Measurements from ENCODE around the gene SNAP91. TPM values are rescaled to one million over a fixed set of nuclear protein-coding genes. Genes with fewer than 3 reads are reported as not detected.
A peak's percentile ranks its signal among the peaks of the same experiment; 100 is the strongest.
"Not testable (repeated sequence)": the region's sequence is repeated elsewhere in the genome, so short reads cannot be mapped to it uniquely, and the experiment has no call there.

Gene SNAP91
- total RNA-seq, 1 donor from 2014 or later = 3.4 TPM

DNA sequence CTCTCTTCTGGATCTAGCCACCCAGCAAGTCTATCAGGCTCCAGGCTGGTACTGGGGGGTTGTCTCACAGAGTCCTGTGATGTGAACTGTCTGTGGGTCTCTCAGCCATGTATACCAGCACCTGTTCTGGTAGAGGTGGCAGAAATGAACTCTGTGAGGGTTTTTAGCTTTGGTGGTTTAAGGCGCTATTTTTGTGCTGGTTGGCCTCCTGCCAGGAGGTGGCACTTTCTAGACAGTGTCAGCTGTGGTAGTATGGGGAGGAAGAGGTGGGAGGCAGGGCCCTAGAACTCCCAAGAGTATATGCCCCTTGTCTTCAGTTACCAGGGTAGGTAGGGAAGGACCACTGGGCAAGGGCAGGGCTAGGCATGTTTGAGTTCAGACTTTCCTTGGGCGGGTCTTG is 75.8 kb downstream of the SNAP91 start:
- H3K4me3 Mint-ChIP-seq = no peak overlapping the region
- H3K4me1 Mint-ChIP-seq (ENCODE audit: unreplicated experiment) = no peaks in the 10 kb centered on the region
- DNase-seq (ENCODE audit: extremely low spot score, unreplicated experiment) = no peak
- TF ChIP-seq, protein P1, sequence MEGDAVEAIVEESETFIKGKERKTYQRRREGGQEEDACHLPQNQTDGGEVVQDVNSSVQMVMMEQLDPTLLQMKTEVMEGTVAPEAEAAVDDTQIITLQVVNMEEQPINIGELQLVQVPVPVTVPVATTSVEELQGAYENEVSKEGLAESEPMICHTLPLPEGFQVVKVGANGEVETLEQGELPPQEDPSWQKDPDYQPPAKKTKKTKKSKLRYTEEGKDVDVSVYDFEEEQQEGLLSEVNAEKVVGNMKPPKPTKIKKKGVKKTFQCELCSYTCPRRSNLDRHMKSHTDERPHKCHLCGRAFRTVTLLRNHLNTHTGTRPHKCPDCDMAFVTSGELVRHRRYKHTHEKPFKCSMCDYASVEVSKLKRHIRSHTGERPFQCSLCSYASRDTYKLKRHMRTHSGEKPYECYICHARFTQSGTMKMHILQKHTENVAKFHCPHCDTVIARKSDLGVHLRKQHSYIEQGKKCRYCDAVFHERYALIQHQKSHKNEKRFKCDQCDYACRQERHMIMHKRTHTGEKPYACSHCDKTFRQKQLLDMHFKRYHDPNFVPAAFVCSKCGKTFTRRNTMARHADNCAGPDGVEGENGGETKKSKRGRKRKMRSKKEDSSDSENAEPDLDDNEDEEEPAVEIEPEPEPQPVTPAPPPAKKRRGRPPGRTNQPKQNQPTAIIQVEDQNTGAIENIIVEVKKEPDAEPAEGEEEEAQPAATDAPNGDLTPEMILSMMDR (conservative IDR thresholded peaks at IDR 0.05) = no peak
- no peak overlapping the region for H3K27ac Mint-ChIP-seq
- H3K9me3 Mint-ChIP-seq = peaks cover 6% of the 10 kb centered on the region
- no peaks in the 10 kb centered on the region for H3K36me3 Mint-ChIP-seq
- H3K27me3 Mint-ChIP-seq = no peaks in the 10 kb centered on the region

DNA sequence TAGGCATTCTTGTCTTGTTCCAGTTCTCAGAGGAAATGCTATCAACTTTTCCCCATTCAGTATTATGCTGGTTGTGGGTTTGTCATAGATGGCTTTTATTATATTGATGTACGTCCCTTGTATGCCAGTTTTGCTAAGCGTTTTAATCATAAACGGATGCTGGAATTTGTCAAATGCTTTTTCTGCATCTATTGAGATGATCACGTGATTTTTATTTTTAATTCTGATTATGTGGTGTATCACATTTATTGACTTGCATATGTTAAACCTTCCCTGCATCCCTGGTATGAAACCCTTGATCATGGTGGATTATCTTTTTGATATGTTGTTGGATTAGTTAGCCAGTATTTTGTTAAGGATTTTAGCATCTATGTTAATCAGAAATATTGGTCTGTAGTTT is 79.0 kb downstream of the SNAP91 start:
- not testable (repeated sequence) for H3K4me1 Mint-ChIP-seq (ENCODE audit: unreplicated experiment); H3K27me3 Mint-ChIP-seq; H3K27ac Mint-ChIP-seq; H3K4me3 Mint-ChIP-seq; H3K36me3 Mint-ChIP-seq; DNase-seq (ENCODE audit: extremely low spot score, unreplicated experiment); H3K9me3 Mint-ChIP-seq

DNA sequence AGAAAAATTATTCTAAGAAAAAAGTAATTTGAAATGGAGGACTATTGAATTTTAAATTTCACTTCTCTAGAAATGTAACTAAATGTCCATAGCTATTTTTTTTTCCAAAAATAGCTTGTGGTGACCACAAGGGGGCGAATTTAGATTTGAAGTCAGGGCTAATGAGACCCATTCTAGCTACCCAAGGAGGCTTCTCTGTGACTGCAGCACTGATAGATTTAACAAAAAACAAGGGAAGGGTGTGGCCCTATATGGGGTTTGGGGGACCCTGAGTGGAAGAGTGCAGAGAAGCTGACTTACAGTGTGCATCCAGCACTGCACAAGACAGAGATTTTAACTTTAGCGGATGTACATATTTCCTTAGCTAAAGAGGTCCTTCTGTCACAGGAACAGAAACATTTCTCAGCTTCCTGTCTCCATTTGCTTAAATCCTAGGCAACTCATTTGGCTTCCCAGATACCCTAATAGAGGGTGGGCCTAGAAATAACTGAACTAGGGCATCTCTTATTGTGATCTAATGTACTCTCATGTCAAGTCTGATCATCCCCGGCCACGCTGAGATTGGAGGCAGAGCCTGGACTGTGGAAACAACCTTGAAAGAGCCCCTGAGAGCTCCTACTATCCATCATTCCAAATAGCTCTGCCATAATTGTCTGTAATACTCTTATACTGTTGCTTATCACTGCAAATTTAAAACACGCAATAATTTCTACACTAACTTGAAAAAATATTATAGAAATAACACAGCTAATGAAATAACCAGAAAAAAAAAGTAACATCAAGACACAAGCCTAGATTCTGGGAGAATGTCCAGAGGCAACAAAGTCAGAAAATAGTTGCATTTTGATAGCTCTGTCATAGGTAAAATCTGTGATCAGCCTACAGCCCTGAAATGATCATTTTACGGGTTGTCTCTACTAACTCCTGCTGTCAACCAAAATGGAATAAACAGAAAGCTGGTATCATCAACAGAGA is 93.6 kb downstream of the SNAP91 start:
- Mint-ChIP-seq H3K27me3 (no peaks in the 10 kb centered on the region), H3K36me3 (no peaks in the 10 kb centered on the region), H3K4me1 (ENCODE audit: unreplicated experiment) (no peaks in the 10 kb centered on the region), H3K4me3 (no peak overlapping the region), H3K9me3 (no peaks in the 10 kb centered on the region), H3K27ac (no peak overlapping the region)
- TF ChIP-seq, protein P1 (conservative IDR thresholded peaks at IDR 0.05) = peak; percentile 86
- DNase-seq (ENCODE audit: extremely low spot score, unreplicated experiment) = no peak

DNA sequence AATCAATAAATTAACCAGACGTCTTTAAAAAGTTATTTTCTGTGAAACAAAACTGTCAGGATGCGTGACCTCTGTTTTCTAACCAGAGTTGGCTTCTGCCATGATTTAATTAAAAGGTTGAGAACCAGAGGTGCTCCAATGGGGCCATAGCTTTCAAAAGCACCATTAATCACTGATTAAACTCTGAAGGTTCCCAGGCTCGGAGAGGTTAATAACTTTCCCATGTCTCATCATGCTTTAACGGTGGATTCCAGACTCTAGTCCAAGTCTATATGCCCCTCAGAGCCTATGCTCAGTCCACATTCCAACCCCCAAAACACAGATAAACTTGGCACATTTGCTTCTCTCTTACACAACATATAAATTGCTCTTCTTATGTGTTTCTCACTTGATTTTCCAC is 95.5 kb downstream of the SNAP91 start:
- no peak overlapping the region for H3K27ac Mint-ChIP-seq
- no peaks in the 10 kb centered on the region for H3K9me3 Mint-ChIP-seq
- H3K4me3 Mint-ChIP-seq = no peak overlapping the region
- no peaks in the 10 kb centered on the region for H3K4me1 Mint-ChIP-seq (ENCODE audit: unreplicated experiment)
- no peaks in the 10 kb centered on the region for H3K36me3 Mint-ChIP-seq
- TF ChIP-seq, protein P1 (conservative IDR thresholded peaks at IDR 0.05) = no peak
- no peak for DNase-seq (ENCODE audit: extremely low spot score, unreplicated experiment)
- no peaks in the 10 kb centered on the region for H3K27me3 Mint-ChIP-seq

DNA sequence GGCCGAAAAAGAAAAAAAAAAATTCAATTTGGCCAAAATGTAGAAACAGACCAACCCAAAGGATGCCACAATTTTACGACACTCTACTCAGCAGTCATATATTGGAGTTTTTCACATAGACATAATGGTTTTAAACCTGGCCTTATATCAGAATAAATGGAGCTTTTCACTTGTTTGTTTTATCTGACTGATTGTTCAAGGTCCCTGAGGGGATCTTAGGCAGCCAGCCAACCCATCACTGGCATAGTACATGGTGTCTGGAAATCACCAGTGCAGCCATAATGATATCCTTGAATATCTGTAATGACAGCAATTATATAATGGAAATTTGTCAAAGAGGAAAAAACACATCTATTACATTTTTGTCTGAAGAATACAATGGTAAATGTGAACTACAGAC is 99.7 kb downstream of the SNAP91 start:
- no peak for DNase-seq (ENCODE audit: extremely low spot score, unreplicated experiment)
- Mint-ChIP-seq H3K4me3 (no peak overlapping the region), H3K36me3 (no peaks in the 10 kb centered on the region), H3K4me1 (ENCODE audit: unreplicated experiment) (no peaks in the 10 kb centered on the region), H3K27me3 (no peaks in the 10 kb centered on the region), H3K27ac (no peak overlapping the region), H3K9me3 (no peaks in the 10 kb centered on the region)
- TF ChIP-seq, protein P1 (conservative IDR thresholded peaks at IDR 0.05) = no peak

DNA sequence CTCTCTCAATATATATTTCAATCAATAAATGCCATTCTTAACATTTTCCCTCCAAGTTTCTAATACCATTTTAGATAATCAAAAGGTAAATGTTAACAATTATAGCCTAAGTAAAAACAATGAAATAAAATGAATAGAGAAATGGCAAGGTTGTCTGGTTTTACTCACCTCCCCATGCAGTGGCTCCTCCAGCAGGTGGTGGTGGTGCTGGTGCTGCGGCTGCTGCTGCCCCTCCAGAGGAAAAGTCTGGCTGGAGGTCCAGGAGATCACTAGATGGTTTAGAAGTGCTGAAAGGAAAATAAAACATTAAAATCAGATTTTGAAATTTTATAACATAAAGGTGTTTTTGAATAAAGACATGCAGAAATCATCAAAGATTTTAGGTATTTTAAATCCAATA is 103.4 kb downstream of the SNAP91 start:
- DNase-seq (ENCODE audit: extremely low spot score, unreplicated experiment) = no peak
- H3K36me3 Mint-ChIP-seq = no peaks in the 10 kb centered on the region

More for the DNA sequence above, 103.4 kb downstream of the SNAP91 start:
- TF ChIP-seq, protein P1 (conservative IDR thresholded peaks at IDR 0.05) = no peak
- H3K9me3 Mint-ChIP-seq = no peaks in the 10 kb centered on the region
- H3K27ac Mint-ChIP-seq = no peak overlapping the region
- no peaks in the 10 kb centered on the region for H3K27me3 Mint-ChIP-seq
- no peaks in the 10 kb centered on the region for H3K4me1 Mint-ChIP-seq (ENCODE audit: unreplicated experiment)
- no peak overlapping the region for H3K4me3 Mint-ChIP-seq

All from type B pancreatic cell (in vitro differentiated cells).